GM12801 (cell line): ENCODE measurements around the gene PATZ1.

Experiments
- TF ChIP-seq, protein P1 (sequence below): IDR thresholded peaks from one replicate; pipeline ENCODE4 v1.5.1; 2011; ENCODE audit warnings: control low read depth; ENCODE audit not compliant: insufficient read length; ENCODE audit errors: extremely low read depth

PATZ1 gene

DNA sequence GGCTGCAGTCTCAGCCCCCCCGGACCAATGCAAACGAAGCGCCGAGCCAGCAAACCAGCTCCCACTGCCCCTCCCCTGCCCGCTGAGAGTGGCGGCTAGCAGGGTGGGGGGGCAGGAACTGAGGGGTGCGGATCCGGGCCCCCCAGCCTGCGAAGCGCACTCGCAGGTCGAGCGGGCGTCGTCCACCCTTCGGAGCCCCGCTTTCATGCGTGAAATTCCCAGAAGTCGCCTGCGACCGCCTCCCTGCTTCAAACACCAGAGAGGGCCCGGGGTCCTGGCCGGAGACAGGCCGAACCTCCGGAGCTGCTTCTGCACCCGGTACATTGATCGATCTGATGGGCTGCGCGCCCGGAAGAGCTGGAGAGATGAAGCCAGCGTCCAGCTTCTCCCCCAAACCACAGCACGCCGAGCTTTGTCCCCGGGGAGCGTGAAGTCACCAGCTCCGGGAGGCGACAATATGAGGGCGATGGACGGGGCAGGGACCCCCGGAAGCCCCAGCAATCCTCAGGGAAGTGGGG lies 646 bp upstream of the PATZ1 start:
- TF ChIP-seq, protein P1, sequence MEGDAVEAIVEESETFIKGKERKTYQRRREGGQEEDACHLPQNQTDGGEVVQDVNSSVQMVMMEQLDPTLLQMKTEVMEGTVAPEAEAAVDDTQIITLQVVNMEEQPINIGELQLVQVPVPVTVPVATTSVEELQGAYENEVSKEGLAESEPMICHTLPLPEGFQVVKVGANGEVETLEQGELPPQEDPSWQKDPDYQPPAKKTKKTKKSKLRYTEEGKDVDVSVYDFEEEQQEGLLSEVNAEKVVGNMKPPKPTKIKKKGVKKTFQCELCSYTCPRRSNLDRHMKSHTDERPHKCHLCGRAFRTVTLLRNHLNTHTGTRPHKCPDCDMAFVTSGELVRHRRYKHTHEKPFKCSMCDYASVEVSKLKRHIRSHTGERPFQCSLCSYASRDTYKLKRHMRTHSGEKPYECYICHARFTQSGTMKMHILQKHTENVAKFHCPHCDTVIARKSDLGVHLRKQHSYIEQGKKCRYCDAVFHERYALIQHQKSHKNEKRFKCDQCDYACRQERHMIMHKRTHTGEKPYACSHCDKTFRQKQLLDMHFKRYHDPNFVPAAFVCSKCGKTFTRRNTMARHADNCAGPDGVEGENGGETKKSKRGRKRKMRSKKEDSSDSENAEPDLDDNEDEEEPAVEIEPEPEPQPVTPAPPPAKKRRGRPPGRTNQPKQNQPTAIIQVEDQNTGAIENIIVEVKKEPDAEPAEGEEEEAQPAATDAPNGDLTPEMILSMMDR: no peak

DNA sequence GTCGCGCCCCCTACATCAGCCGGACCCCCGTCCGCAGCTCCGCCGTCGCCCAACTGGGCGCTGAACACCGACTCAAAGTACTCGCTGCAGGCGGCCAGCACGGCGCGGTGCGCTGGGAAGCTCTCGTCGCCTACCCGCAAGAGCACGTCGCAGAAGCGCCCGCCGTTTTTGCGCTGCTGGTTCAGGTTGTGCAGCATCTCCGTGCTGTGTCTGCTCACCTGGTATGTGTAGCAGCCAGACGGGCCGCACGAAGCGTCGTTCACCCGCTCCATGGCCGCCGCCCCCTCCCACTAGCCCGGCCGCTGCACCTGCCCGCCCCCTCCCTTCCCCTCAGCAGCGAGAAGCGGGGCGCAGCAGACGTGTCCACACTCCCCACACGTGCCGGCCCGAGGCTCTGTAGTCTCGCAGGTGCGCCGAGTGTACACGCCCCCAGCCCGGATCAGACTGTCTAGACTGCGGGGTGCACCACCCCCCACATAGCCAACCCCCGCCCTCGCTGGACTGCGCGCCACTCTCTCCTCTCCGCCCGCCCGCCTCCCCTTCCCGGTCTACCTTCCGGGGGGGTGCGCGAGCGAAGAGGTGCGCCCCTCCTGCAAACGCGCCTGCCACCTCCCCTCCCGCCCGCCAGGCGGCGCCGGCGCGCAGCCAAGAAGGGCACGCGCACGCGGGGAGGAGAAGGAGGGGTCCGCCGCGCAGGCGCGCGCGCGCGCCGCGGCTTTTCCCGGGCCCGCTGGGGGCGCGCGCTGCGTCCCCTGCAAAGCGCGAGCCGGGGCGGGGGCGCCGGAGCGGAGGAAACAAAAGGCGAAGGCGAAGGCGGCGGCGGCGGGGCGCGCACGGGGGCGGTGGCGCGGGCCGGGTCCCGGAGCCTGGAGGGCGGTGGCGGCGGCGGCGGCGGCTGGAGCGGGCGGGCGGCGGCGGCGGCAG lies 553 bp downstream of the PATZ1 start:
- TF ChIP-seq, protein P1: no peak

DNA sequence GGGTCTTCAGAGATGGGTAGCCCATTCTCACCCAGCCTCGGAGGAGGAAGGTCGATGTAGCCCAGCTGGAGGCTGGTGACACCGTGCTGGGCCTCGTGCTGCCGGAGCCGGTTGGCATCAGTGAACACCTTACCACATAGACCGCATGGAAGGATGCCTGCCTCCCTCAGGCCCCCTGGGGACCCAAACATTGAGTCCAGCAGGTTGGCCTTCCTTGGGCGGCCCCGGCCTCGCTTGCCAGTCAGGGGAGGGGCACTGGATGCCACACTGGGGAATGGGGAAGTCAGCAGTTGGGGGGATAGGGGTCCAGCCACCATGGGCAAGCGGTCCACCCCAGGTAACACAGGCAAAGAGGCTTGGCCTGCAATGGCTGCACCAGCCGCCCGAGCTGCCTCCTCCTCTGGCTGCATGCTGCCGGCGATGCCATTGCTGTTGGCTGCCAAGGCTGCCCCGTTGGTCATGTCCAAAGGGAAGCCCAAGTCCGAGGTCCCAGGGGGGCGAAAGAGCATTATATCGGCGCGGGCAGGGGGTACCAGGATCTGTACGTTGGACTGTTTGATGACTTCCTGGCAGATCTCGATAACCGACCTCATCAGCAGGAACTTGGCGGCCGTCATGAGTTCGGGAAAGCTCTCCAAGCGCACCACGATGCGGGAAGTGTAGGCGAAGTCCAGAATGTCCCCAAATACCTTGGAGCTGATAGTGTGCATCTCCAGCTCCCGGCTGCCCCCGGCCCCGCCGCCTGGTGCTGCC lies 1.4 kb downstream of the PATZ1 start:
- TF ChIP-seq, protein P1: no peak

DNA sequence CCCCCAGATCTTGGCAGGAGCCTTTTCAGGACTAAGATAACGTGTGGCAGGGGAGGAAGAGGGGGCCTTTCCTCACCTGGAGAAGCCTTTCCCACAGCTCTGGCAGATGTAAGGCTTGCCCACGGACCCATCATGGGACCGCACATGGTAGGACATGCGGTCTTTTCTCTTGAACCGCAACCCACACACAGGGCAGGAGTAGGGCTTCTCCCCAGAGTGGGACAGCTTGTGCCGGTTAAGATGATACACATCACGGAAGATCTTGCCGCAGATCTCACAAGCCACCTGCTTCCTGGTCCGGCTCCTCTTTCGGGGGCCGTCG lies 1.9 kb downstream of the PATZ1 start:
- TF ChIP-seq, protein P1: no peak

DNA sequence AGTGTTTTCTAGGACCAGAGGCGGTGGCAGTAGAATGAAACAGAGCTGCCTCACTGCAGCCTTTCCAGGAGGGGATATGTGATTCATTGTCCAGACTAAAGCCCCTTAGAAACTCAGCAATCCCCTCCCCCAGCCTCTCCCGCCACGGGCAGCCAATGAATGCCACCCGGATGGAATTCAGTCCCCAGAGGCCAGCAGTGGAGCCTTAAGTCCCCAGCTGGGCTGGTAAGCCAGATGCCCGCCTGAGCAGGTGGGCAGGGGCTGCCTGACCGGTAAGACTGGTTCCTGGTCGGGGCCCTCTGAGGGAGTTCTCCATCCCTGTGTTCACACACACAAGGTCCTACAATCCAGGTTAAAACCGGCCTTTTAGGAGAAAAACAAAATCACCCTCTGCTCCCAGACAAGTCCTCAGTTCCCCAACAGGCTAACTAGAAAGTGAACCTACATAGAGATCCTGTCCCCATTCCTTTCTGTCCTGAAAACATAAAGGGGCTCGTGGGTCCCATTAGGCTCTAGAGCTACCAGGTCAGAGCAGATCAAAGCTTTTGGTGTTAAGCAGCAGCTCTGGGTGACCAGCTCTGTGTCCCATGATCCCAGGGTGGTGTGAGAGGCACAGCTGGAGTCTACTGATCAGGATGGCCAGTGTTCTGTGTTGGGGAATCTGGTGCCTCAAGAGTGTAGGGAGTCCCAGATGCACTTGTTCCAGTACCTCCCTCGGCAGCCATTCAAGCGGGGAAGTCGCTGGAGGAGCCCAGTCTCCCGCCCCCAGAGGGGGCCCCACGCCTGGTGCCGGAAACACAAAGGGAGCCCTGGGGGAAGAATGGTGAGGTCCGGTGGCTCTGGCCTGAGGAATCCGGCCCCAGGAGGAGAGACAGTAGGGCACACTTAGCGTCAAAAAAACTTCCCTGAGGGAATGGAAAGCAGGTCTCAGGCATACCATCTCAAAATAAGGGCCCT lies 2.6 kb downstream of the PATZ1 start:
- TF ChIP-seq, protein P1: no peak

DNA sequence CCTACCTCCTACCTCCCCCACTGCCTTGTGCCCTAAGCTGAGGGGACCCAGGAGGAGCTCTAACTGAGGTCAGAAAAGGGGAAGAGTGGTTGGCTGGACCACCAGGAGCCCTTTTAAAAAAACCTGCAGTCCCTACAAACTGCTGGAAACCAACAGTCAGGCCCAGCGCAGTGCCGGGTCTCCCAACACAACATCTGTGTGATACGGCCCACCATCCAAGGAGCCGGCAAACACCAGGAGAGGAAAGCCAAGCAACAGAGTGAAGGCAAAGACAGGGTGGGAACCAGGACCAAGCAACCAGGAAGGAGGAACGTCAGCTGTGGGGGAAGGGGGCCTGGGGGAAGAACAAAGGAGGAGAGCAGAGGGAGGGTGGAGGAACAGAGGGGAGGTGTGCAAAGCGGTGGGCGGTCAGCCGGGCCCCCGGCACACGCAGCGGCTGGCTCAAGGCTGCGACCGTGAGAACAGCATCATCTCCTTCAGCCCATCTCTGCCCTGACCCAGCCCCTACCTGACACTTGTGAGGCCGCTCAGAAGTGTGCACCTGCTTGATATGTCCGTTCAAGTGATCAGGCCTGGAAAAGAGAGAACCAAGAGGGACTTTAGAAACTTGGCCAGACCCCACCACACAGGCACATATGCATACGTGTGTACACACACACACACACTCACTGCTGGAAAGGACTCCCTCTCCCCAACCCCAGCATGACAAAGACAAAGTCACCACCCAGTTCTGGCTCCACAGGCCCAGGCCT lies 3.6 kb downstream of the PATZ1 start:
- TF ChIP-seq, protein P1: no peak
